Hindlimb muscle (tissue), 1 donor: Measurements from ENCODE around the gene UMAD1. TPM values are rescaled to one million over a fixed set of nuclear protein-coding genes. Genes with fewer than 3 reads are reported as not detected.

Experiments used
- DNase-seq: peaks from one replicate; pipeline ENCODE4 v3.0.0-alpha.2; 2013
- polyA plus RNA-seq: library from polyadenylated mRNA; unstranded; fragments of 120-200 nt; gene quantifications from one replicate; pipeline ENCODE4 v1.2.1, GENCODE V29; 2013; ENCODE audit not compliant: insufficient read length

The UMAD1 gene
- polyA plus RNA-seq, 1 donor = 8.0 TPM

GRCh38 chr7:7897509-7897908 lies 257.0 kb downstream of the UMAD1 start:
- no peak for DNase-seq

- no peak for DNase-seq
These were observed 257.5 kb downstream of the UMAD1 start for GRCh38 chr7:7897949-7898515.

- no peak for DNase-seq
These were observed 262.3 kb downstream of the UMAD1 start for GRCh38 chr7:7902845-7903244.

GRCh38 chr7:7907306-7907705 lies 266.8 kb downstream of the UMAD1 start:
- no peak for DNase-seq

- DNase-seq = no peak
These were observed 268.1 kb downstream of the UMAD1 start for GRCh38 chr7:7908622-7909145.

GRCh38 chr7:7909376-7909775 lies 268.8 kb downstream of the UMAD1 start:
- no peak for DNase-seq

- no peak for DNase-seq
These were observed 271.0 kb downstream of the UMAD1 start for GRCh38 chr7:7911369-7912123.

GRCh38 chr7:7912937-7913336 lies 272.4 kb downstream of the UMAD1 start:
- no peak for DNase-seq

- no peak for DNase-seq
These were observed 273.0 kb downstream of the UMAD1 start for GRCh38 chr7:7913504-7913903.

- no peak for DNase-seq
These were observed 274.0 kb downstream of the UMAD1 start for GRCh38 chr7:7914547-7914946.

GRCh38 chr7:7916064-7916463 lies 275.5 kb downstream of the UMAD1 start:
- DNase-seq = no peak

GRCh38 chr7:7917593-7917992 lies 277.0 kb downstream of the UMAD1 start:
- no peak for DNase-seq

GRCh38 chr7:7918736-7919448 lies 278.3 kb downstream of the UMAD1 start:
- no peak for DNase-seq

GRCh38 chr7:7919449-7919945 lies 278.9 kb downstream of the UMAD1 start:
- no peak for DNase-seq

- DNase-seq = no peak
These were observed 279.5 kb downstream of the UMAD1 start for GRCh38 chr7:7920056-7920455.

GRCh38 chr7:7920481-7920880 lies 279.9 kb downstream of the UMAD1 start:
- DNase-seq = no peak

GRCh38 chr7:7921830-7922229 lies 281.3 kb downstream of the UMAD1 start:
- no peak for DNase-seq

- no peak for DNase-seq
These were observed 282.3 kb downstream of the UMAD1 start for GRCh38 chr7:7922684-7923385.

- no peak for DNase-seq
These were observed 283.3 kb downstream of the UMAD1 start for GRCh38 chr7:7923818-7924217.

GRCh38 chr7:7924303-7924702 lies 283.8 kb downstream of the UMAD1 start:
- no peak for DNase-seq
